Lung (tissue), 12 donors: ENCODE data around the gene RBSN. TPM values are rescaled to one million over a fixed set of nuclear protein-coding genes. Genes with fewer than 3 reads are reported as not detected.

Experiments used
- ATAC-seq: fragments of 200-7000 bp; cut with Tn5 transposase; one replicate; pipeline ENCODE4 v1.9.1; 2020; ENCODE audit warnings: moderate number of reproducible peaks; ENCODE audit not compliant: insufficient read depth, low FRiP score
- DNase-seq, 3 donors: peaks; one replicate each; pipeline ENCODE4 v3.0.0-alpha.2; 2013 to 2017
- H3K27ac ChIP-seq, 2 donors: one replicate each; pipeline ENCODE4 v1.5.1; 2013; ENCODE audit warnings: mild to moderate bottlenecking in 2 of 2, moderate library complexity in 2 of 2, control low read depth in 1 of 2, inconsistent platforms in 1 of 2, low read depth in 1 of 2, low read length in 1 of 2
- H3K27me3 ChIP-seq, 3 donors: one replicate each; pipeline ENCODE4 v1.5.1; 2013; ENCODE audit warnings: low read length in 2 of 3; ENCODE audit not compliant: control insufficient read depth in 3 of 3, insufficient read depth in 3 of 3
- H3K36me3 ChIP-seq, 4 donors: one replicate each; pipeline ENCODE4 v1.5.1; 2013; ENCODE audit warnings: low read length in 4 of 4, mild to moderate bottlenecking in 1 of 4, moderate library complexity in 1 of 4; ENCODE audit not compliant: control insufficient read depth in 4 of 4, insufficient read depth in 4 of 4
- H3K4me1 ChIP-seq, 5 donors: one replicate each; pipeline ENCODE4 v1.5.1; 2013; ENCODE audit warnings: low read length in 5 of 5, mild to moderate bottlenecking in 2 of 5, moderate library complexity in 1 of 5; ENCODE audit not compliant: control insufficient read depth in 5 of 5, insufficient read depth in 5 of 5
- H3K4me3 ChIP-seq: one replicate; pipeline ENCODE4 v1.5.1; 2013; ENCODE audit warnings: mild to moderate bottlenecking, control low read depth, moderate library complexity
- H3K9ac ChIP-seq, 2 donors: one replicate each; pipeline ENCODE4 v1.5.1; 2013; ENCODE audit warnings: low read length in 2 of 2, control low read depth in 1 of 2; ENCODE audit not compliant: insufficient read depth in 1 of 2
- H3K9me3 ChIP-seq, 4 donors: one replicate each; pipeline ENCODE4 v1.5.1; 2013; ENCODE audit warnings: low read length in 3 of 4, mild to moderate bottlenecking in 1 of 4, moderate library complexity in 1 of 4; ENCODE audit not compliant: control insufficient read depth in 4 of 4, insufficient read depth in 3 of 4
- CTCF ChIP-seq: IDR thresholded peaks from 2 replicates; pipeline ENCODE4 v1.5.1; 2012; ENCODE audit warnings: mild to moderate bottlenecking; ENCODE audit errors: control extremely low read depth, extremely low read depth
- whole genome bisulfite sequencing, 2 donors: extraction: QIAGEN DNeasy Blood & Tissue Kit; methylation state at CpG; one replicate each; pipeline ENCODE4 v1.1.7; 2013; 5-methylcytosine and 5-hydroxymethylcytosine counted together
- polyA plus RNA-seq, 2 donors: library from polyadenylated mRNA; stranded (reverse); fragments of 200-250 nt; gene quantifications; one replicate each; pipeline ENCODE4 v1.2.1, GENCODE V29; 2013
- total RNA-seq, 2 donors: library from RNA; depleted of rRNA in 1 of 2; stranded (reverse); fragments of >200 nt in 1 of 2; gene quantifications; one replicate each; pipeline ENCODE4 v1.2.1, GENCODE V29; 2014 to 2021
- donor health status: control.
- donor health status: control.
- donor health status: Bipolar disorder and iron deficiency.
- donor health status: healthy.
- donor health status: DM: yes; HTN: yes; CAD: no.

Gene RBSN
- total and polyA plus RNA-seq, 4 donors: 7.9 to 33.8 (median 17.4) TPM

- no peak overlapping the region for H3K4me3 ChIP-seq
- TF ChIP-seq CTCF: no peak
- H3K9me3 ChIP-seq: no peaks in the 10 kb centered on the region
- H3K27ac ChIP-seq: no peak overlapping the region
- H3K4me1 ChIP-seq: no peaks in the 10 kb centered on the region
- DNase-seq (no peak), ATAC-seq (no peak)
- H3K9ac ChIP-seq: no peak overlapping the region
- WGBS, 2 donors: 49 to 100% methylated on average over 2 of the region's 2 CpGs
- H3K27me3 ChIP-seq: peaks cover 0 to 3% (median 0%) of the 10 kb centered on the region in 3 donors
- no peaks in the 10 kb centered on the region for H3K36me3 ChIP-seq
Measured at GRCh38 chr3:15116032-15116669, 17.2 kb upstream of the RBSN start.

GRCh38 chr3:15114466-15115358, 15.8 kb upstream of the RBSN start:
- Histone ChIP-seq H3K9me3 (no peaks in the 10 kb centered on the region), H3K4me1 (no peaks in the 10 kb centered on the region), H3K36me3 (no peaks in the 10 kb centered on the region), H3K27ac (no peak overlapping the region), H3K27me3 (peaks cover 0 to 3% (median 0%) of the 10 kb centered on the region in 3 donors), H3K9ac (no peak overlapping the region), H3K4me3 (no peak overlapping the region)
- ATAC-seq (no peak), DNase-seq (no peak)
- WGBS, 2 donors: 74 to 75% methylated on average over 10 of the region's 10 CpGs
- TF ChIP-seq CTCF: no peak

GRCh38 chr3:15113884-15114283, 14.9 kb upstream of the RBSN start:
- Histone ChIP-seq H3K9me3 (no peaks in the 10 kb centered on the region), H3K4me3 (no peak overlapping the region), H3K27me3 (no peaks in the 10 kb centered on the region), H3K27ac (no peak overlapping the region), H3K9ac (no peak overlapping the region), H3K4me1 (no peaks in the 10 kb centered on the region), H3K36me3 (no peaks in the 10 kb centered on the region)
- ATAC-seq (no peak), DNase-seq (no peak)
- WGBS, 2 donors: 83 to 85% methylated on average over 3 of the region's 3 CpGs
- no peak for TF ChIP-seq CTCF
